H1 (cell line): ENCODE results near the gene TRIM14. TPM values are rescaled to one million over a fixed set of nuclear protein-coding genes. Genes with fewer than 3 reads are reported as not detected.

Experiments used
- CEBPB ChIP-seq: IDR thresholded peaks from 2 replicates; pipeline ENCODE4 v1.6.1; 2012; ENCODE audit warnings: low read depth, low read length
- CHD2 ChIP-seq: IDR thresholded peaks from 2 replicates; pipeline ENCODE4 v1.6.1; 2012; ENCODE audit warnings: low read length, improper control_type of control experiment
- EP300 ChIP-seq, 2 experiments: IDR thresholded peaks; 1 replicate in 1 of 2; 2 replicates in 1 of 2; pipeline ENCODE4 v1.6.1; 2011 to 2012; ENCODE audit warnings: low read depth in 2 of 2, low read length in 2 of 2, mild to moderate bottlenecking in 2 of 2, borderline replicate concordance in 1 of 2, inconsistent platforms in 1 of 2, moderate library complexity in 1 of 2
- MAFK ChIP-seq: IDR thresholded peaks from 2 replicates; pipeline ENCODE4 v1.6.1; 2012; ENCODE audit warnings: low read depth, mild to moderate bottlenecking, improper control_type of control experiment, low read length
- NRF1 ChIP-seq: IDR thresholded peaks from 2 replicates; pipeline ENCODE4 v1.6.1; 2011; ENCODE audit warnings: mild to moderate bottlenecking, low read depth, low read length, improper control_type of control experiment
- POLR2AphosphoS5 ChIP-seq: IDR thresholded peaks from 2 replicates; pipeline ENCODE4 v1.6.1; 2011; ENCODE audit warnings: low read depth, low read length
- SIN3A ChIP-seq, 2 experiments: IDR thresholded peaks in 1 of 2; conservative IDR thresholded peaks in 1 of 2; 2 replicates each; pipeline ENCODE4 v1.6.1; 2011 to 2012; ENCODE audit warnings: low read length in 2 of 2, improper control_type of control experiment in 1 of 2, low read depth in 1 of 2, mild to moderate bottlenecking in 1 of 2
- SUZ12 ChIP-seq: fragments of 200-600 bp; sonication (generic); IDR thresholded peaks from 2 replicates; pipeline ENCODE4 v1.6.1; 2012; ENCODE audit warnings: mild to moderate bottlenecking, inconsistent platforms, low read length, moderate library complexity, mixed read lengths
- polyA plus RNA-seq, 7 experiments: library from polyadenylated mRNA; depleted of rRNA in 3 of 7; stranded (reverse) in 5 of 7; unstranded in 2 of 7; fragments of >200 nt in 5 of 7; fragments of 200-250 nt in 2 of 7; gene quantifications; 1 replicate in 5 of 7; 2 replicates in 1 of 7; 4 replicates in 1 of 7; pipeline versions ENCODE4 v1.2.1 to v1.2.3, GENCODE V29; 2011 to 2013; ENCODE audit warnings: missing spikeins in 2 of 7, mixed read lengths in 2 of 7
- total RNA-seq: library from RNA; stranded (reverse); fragmentation: NEBNext Ultra II Directional; extraction: Animal tissue kit (Norgen Biotek cat#: 25700); gene quantifications from 2 replicates; pipeline ENCODE4 v1.2.1, GENCODE V29; 2021
- TF ChIP-seq, protein P1 (sequence below): IDR thresholded peaks from 2 replicates; pipeline ENCODE4 v1.6.1; 2012; ENCODE audit warnings: inconsistent platforms

TRIM14 gene
- total and polyA plus RNA-seq, 2 of the 8 experiments (the other 6 are each of a cell fraction or from before 2014, with no cell fraction given), result 9.2 to 19.4 TPM

DNA sequence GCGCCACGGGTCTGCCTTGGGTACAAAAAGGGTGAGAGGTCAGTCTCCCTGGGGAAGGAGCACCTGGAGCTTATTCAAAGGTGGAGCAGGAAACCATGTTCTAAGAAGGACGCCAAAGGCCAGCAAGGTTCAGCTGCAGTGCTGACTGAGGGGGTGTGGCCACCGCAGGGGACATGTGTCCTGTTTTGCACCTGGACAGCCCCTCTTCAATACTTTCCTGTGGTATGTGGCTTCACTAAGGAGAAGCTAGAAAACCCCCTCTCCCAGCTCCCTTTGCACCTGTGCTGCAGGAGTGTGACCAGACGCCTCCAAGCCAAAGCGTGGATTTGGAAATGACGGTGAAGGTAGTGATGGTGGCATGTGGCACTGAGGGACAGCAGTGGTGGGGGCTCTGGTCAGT lies 23.6 kb downstream of the TRIM14 start (continued):
- TF ChIP-seq SUZ12 (no peak), CHD2 (no peak), CEBPB (no peak), SIN3A (conservative IDR thresholded peaks at IDR 0.05 in 1 of 2, IDR thresholded peaks at IDR 0.05 in 1 of 2; ENCODE audit: low read depth in 1 of 2, low read length in 2 of 2) (no peak), MAFK (no peak), POLR2AphosphoS5 (no peak), NRF1 (no peak), EP300 (IDR thresholded peaks at IDR 0.05; ENCODE audit: borderline replicate concordance in 1 of 2, low read depth in 2 of 2, low read length in 2 of 2) (no peak)
- TF ChIP-seq, protein P1, sequence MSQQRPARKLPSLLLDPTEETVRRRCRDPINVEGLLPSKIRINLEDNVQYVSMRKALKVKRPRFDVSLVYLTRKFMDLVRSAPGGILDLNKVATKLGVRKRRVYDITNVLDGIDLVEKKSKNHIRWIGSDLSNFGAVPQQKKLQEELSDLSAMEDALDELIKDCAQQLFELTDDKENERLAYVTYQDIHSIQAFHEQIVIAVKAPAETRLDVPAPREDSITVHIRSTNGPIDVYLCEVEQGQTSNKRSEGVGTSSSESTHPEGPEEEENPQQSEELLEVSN, result no peak
- TF ChIP-seq, all 59 proteins: peak for 0
